Bronchial epithelial cell (primary cell): ENCODE results near the gene CHSY3. TPM values are rescaled to one million over a fixed set of nuclear protein-coding genes. Genes with fewer than 3 reads are reported as not detected.

Experiments used
- DNase-seq: peaks from one replicate; pipeline ENCODE4 v3.0.0-alpha.2; 2010; ENCODE audit warnings: low read depth
- FAIRE-seq: peaks from 2 replicates; lab custom pipeline; 2011; peaks lifted over from hg19 to GRCh38; lab: Jason Lieb, UNC
- H3K27me3 ChIP-seq: 2 replicates; pipeline ENCODE4 v1.5.1; 2011; ENCODE audit warnings: low read length; ENCODE audit not compliant: control insufficient read depth, insufficient read depth
- H3K36me3 ChIP-seq: 2 replicates; pipeline ENCODE4 v1.5.1; 2011; ENCODE audit warnings: low read length; ENCODE audit not compliant: control insufficient read depth, insufficient read depth
- H3K4me3 ChIP-seq: 2 replicates; pipeline ENCODE4 v1.5.1; 2011; ENCODE audit warnings: mild to moderate bottlenecking, low read depth, low read length, control low read depth
- CTCF ChIP-seq: IDR thresholded peaks from 2 replicates; pipeline ENCODE4 v1.5.1; 2011; ENCODE audit warnings: mild to moderate bottlenecking, moderate library complexity, low read length, control low read depth, inconsistent platforms; ENCODE audit not compliant: insufficient read depth, severe bottlenecking
- total RNA-seq: library from RNA; depleted of rRNA; stranded (reverse); fragments of >200 nt; gene quantifications from 2 replicates; pipeline ENCODE4 v1.2.1, GENCODE V29; 2014

CHSY3 gene
- total RNA-seq, 1 donor from 2014 or later, result 0.26 TPM

- no peak for FAIRE-seq
These were observed 198.1 kb downstream of the CHSY3 start for GRCh38 chr5:130102375-130102774.

GRCh38 chr5:130102960-130103359 lies 198.7 kb downstream of the CHSY3 start:
- H3K4me3 ChIP-seq, result no peak overlapping the region
- H3K27me3 ChIP-seq, result no peaks in the 10 kb centered on the region
- no peaks in the 10 kb centered on the region for H3K36me3 ChIP-seq
- TF ChIP-seq CTCF, result no peak
- FAIRE-seq (no peak), DNase-seq (no peak)

More at GRCh38 chr5:130102375-130102774, 198.1 kb downstream of the CHSY3 start:
- H3K4me3 ChIP-seq, result no peak overlapping the region
- no peak for DNase-seq
- H3K36me3 ChIP-seq, result no peaks in the 10 kb centered on the region
- no peak for TF ChIP-seq CTCF
- H3K27me3 ChIP-seq, result no peaks in the 10 kb centered on the region

- H3K27me3 ChIP-seq, result no peaks in the 10 kb centered on the region
- no peaks in the 10 kb centered on the region for H3K36me3 ChIP-seq
- TF ChIP-seq CTCF, result no peak
- FAIRE-seq, result no peak
- peak; percentile 12 for DNase-seq
- no peak overlapping the region for H3K4me3 ChIP-seq
These were observed 200.8 kb downstream of the CHSY3 start for GRCh38 chr5:130104895-130105688.

GRCh38 chr5:130106480-130106879 lies 202.2 kb downstream of the CHSY3 start:
- Histone ChIP-seq H3K36me3 (no peaks in the 10 kb centered on the region), H3K27me3 (no peaks in the 10 kb centered on the region), H3K4me3 (no peak overlapping the region)
- DNase-seq (no peak), FAIRE-seq (no peak)
- no peak for TF ChIP-seq CTCF

- Histone ChIP-seq H3K36me3 (no peaks in the 10 kb centered on the region), H3K4me3 (no peak overlapping the region), H3K27me3 (no peaks in the 10 kb centered on the region)
- DNase-seq, result peak; percentile 56
- no peak for FAIRE-seq
- TF ChIP-seq CTCF, result peak; percentile 43
These were observed 204.9 kb downstream of the CHSY3 start for GRCh38 chr5:130109152-130109551.

GRCh38 chr5:130110328-130110727 lies 206.1 kb downstream of the CHSY3 start:
- no peak for TF ChIP-seq CTCF
- Histone ChIP-seq H3K4me3 (no peak overlapping the region), H3K27me3 (no peaks in the 10 kb centered on the region), H3K36me3 (no peaks in the 10 kb centered on the region)
- FAIRE-seq (no peak), DNase-seq (no peak)
